ENCODE data around the gene BRMS1L. TPM values are rescaled to one million over a fixed set of nuclear protein-coding genes. Genes with fewer than 3 reads are reported as not detected.
"Not testable (repeated sequence)": the region's sequence is repeated elsewhere in the genome, so short reads cannot be mapped to it uniquely, and the experiment has no call there.

The BRMS1L gene, protein sequence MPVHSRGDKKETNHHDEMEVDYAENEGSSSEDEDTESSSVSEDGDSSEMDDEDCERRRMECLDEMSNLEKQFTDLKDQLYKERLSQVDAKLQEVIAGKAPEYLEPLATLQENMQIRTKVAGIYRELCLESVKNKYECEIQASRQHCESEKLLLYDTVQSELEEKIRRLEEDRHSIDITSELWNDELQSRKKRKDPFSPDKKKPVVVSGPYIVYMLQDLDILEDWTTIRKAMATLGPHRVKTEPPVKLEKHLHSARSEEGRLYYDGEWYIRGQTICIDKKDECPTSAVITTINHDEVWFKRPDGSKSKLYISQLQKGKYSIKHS
- 1.2 and 17.6 TPM in 2 replicates for total RNA-seq (2014; rRNA removed; shearing (Covaris generic); ENCODE audit: low replicate concordance)

DNA sequence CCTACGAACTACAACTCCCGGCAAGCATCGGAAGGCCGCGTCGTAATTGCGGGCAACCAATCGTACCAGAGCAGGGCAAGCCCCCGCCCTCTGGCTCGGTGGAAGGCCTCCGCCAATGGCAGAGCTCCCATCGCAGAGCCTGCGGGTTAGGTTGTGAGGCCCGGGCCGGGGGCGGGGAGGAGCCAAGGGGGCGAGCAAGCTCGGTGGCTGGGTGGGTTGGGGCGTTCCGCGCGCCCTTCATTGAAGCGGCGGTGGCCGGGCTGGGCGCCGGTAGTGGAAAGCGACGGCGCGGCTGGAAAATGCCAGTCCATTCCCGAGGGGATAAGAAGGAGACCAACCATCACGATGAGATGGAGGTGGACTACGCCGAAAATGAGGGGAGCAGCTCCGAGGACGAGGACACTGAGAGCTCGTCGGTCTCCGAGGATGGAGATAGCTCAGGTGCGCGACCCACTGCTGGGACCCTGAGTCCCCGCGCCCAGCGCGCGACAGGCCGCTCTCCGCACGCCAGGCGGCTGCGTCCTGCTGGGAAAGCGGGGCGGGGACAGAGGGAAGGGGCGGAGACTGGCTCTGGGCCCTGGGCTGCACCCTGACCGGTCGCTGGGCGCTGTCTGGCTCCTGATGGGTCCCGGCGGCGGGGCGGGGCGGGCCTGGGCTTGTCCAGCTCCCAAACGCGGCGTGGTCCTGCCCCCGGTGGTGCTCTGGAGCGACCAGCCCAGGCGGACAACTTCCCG lies at the start of gene BRMS1L:
BRMS1L (plus strand) TSS at position 121 of the 734 bp plus-strand sequence; CDS start at position 300, 179 bp downstream.
- DNase-seq (ENCODE audit: low read depth) = peak; percentile 97
- in situ Hi-C loops (cut with HindIII; ENCODE audit: low pct_unique_long_range_greater_than_20kb, low sequenced_read_pairs) = no loop called here

GRCh38 chr14:35776823-35777222 lies 49.3 kb upstream of the BRMS1L start:
- in situ Hi-C loops (cut with HindIII; ENCODE audit: low pct_unique_long_range_greater_than_20kb, low sequenced_read_pairs) = no loop called here
- no peak for DNase-seq (ENCODE audit: low read depth)

DNA sequence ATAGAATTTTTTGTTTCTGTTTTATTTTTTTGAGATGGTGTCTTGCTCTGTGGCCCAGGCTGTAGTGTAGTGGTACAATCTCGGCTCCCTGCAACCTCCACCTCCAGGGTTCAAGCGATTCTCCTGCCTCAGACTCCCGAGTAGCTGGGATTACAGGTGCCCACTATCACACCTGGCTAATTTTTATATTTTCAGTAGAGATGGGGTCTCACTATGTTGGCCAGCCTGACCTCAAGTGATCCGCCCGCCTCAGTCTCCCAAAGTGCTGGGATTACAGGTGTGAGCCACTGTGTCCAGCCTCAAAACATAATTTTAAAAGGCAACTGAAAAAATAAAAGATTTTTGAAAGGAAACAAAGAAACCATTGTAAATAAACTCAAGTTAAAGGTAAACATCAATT lies 48.6 kb upstream of the BRMS1L start:
- DNase-seq (ENCODE audit: low read depth); in situ Hi-C loops (cut with HindIII; ENCODE audit: low pct_unique_long_range_greater_than_20kb, low sequenced_read_pairs): not testable (repeated sequence)

DNA sequence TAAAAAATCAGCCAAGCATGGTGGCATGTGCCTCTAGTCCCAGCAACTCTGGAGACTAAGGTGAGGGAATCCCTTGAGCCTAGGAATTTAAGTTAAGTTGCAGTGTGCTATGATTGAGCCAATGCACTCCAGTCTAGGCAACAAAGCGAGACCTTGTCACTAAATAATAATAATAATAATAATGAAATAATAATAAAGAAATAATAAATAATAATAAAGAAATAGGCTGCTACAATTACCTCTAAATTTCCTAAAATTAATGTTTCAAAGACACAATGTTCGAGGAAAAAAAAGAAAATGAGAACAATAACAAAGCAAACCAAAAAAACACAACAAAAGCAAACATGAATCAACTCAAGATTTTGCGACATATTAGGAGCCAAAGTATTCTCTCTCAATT lies 46.8 kb upstream of the BRMS1L start:
- no peak for DNase-seq (ENCODE audit: low read depth)
- in situ Hi-C loops (cut with HindIII; ENCODE audit: low pct_unique_long_range_greater_than_20kb, low sequenced_read_pairs) = no loop called here

- in situ Hi-C loops (cut with HindIII; ENCODE audit: low pct_unique_long_range_greater_than_20kb, low sequenced_read_pairs) = no loop called here
- no peak for DNase-seq (ENCODE audit: low read depth)
These were observed 42.4 kb upstream of the BRMS1L start for GRCh38 chr14:35783699-35784098.

DNA sequence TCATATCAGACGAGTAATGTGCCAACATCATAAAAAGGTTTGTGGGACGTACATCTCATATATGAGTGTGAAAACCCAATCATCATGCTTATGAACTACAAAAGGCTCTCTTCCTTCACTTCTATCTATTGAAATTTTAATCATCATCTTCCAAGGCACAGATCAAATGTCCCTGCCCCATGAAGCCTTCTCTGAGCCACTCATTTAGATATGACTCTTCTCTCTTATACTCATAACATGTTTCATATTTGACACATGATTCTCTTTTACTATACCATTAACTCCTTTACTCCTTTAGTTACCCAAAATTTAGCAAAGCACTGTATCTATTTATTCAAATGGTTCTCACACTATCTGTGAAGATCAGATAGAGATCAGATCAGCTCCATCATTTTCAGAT lies 39.3 kb upstream of the BRMS1L start:
- DNase-seq (ENCODE audit: low read depth) = no peak

DNA sequence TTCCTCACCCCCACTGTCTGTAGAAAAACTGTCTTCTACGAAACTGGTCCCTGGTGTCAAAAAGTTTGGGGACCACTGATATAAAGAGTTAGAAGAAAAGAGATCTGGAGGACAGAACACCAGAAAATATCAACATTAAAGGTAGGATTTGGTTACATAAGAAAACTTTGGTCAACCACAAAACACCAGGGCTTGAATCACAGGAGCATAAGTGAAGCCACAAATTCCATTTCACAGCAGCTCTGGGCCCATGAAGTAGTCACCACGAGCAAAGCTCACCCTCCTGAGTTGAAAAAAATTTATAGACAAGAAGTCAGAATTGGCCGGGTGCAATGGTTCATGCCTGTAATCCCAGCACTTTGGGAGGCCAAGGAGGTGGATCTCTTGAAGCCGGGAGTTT lies 36.5 kb upstream of the BRMS1L start:
- DNase-seq (ENCODE audit: low read depth) = no peak
- in situ Hi-C loops (cut with HindIII; ENCODE audit: low pct_unique_long_range_greater_than_20kb, low sequenced_read_pairs) = no loop called here

More for the DNA sequence above, 39.3 kb upstream of the BRMS1L start:
- in situ Hi-C loops (cut with HindIII; ENCODE audit: low pct_unique_long_range_greater_than_20kb, low sequenced_read_pairs) = no loop called here

DNA sequence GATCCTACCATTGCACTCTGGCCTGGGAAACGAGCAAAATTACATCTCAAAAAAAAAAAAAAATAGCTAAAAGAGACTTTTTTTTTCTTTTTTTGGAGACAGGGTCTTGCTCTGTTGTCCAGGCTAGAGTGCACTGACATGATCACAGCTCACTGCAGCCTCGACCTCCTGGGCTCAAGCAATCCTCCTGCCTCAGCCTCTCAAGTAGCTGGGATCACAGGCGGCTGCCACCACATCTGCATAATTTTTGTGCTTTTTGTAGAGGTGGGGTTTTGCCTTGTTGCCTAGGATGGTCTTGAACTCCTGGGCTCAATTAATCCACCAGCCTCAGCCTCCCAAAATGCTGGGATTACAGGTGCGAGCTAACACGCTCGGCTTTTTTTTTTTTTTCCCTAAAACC lies 28.3 kb upstream of the BRMS1L start:
- no peak for DNase-seq (ENCODE audit: low read depth)
- in situ Hi-C loops (cut with HindIII; ENCODE audit: low pct_unique_long_range_greater_than_20kb, low sequenced_read_pairs) = no loop called here

- DNase-seq (ENCODE audit: low read depth) = no peak
- in situ Hi-C loops (cut with HindIII; ENCODE audit: low pct_unique_long_range_greater_than_20kb, low sequenced_read_pairs) = no loop called here
These were observed 19.9 kb upstream of the BRMS1L start for GRCh38 chr14:35806006-35806907.

DNA sequence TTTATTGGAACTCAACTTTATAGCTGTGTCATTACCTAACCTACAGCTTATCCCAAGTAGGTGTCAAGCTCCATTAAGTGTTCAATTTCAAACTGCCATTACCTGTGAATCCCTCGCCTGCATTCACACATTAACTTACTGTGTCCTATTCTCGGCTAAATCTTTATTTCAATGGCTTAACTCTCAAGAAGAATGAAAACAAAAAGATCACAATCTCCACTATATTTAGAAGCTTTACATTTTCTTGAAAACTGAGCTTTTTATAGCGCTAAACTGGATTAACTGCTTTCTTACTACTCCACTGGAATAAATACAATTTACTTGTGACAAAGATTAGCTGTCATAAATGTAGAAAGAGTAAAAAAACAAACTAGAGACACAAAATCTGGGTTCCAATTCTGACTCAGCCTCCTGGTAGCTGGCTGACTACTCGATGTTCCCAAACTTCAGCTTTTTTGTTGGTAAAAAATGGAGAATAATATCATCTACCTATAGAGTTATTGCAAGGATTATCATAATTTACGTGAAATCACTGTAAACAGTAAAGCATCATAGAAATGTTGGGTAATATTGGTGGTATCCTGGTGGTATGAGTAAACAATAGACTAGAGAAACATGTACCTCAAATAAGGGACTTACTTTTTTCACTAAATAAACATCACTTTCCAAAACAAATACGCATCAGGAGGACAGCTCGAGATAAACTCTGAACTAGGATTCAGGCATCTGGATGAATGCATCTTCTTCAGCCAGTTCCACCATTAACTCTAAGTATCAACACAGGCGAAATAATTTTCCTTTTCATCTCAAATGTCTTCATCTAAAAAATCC lies 18.8 kb upstream of the BRMS1L start:
- DNase-seq (ENCODE audit: low read depth) = no peak
- in situ Hi-C loops (cut with HindIII; ENCODE audit: low pct_unique_long_range_greater_than_20kb, low sequenced_read_pairs) = no loop called here

GRCh38 chr14:35808076-35808637 lies 18.0 kb upstream of the BRMS1L start:
- in situ Hi-C loops (cut with HindIII; ENCODE audit: low pct_unique_long_range_greater_than_20kb, low sequenced_read_pairs) = no loop called here
- DNase-seq (ENCODE audit: low read depth) = peak; percentile 19

- in situ Hi-C loops (cut with HindIII; ENCODE audit: low pct_unique_long_range_greater_than_20kb, low sequenced_read_pairs) = not testable (repeated sequence)
- DNase-seq (ENCODE audit: low read depth) = peak; percentile 95
These were observed 17.2 kb upstream of the BRMS1L start, which contains the start of gene RALGAPA1 for GRCh38 chr14:35808638-35809563. TSS of gene RALGAPA1 (minus strand) at chr14:35809295. CDS start at chr14:35808835, 460 bp downstream.

- DNase-seq (ENCODE audit: low read depth) = no peak
- in situ Hi-C loops (cut with HindIII; ENCODE audit: low pct_unique_long_range_greater_than_20kb, low sequenced_read_pairs) = no loop called here
These were observed 16.5 kb upstream of the BRMS1L start for GRCh38 chr14:35809597-35809996.

DNA sequence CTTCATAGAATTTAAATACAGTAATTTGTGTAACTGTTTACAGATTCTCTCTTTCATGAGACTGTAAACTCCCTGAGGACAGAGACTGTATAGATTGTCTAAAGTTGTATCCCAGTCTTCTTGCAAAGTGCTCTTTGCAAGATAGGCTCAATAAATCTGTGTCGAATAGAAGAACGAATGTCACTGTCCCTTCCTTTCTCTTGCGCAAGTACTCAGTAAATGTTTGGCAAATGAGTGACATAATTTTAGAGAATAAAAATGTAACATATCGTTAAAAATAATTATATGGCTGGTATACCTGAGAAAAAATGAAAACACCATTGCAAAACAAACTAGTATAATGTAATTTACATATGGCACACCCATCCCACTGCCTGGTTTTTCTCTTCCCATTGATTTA lies 15.2 kb upstream of the BRMS1L start:
- DNase-seq (ENCODE audit: low read depth) = no peak
- in situ Hi-C loops (cut with HindIII; ENCODE audit: low pct_unique_long_range_greater_than_20kb, low sequenced_read_pairs) = no loop called here

DNA sequence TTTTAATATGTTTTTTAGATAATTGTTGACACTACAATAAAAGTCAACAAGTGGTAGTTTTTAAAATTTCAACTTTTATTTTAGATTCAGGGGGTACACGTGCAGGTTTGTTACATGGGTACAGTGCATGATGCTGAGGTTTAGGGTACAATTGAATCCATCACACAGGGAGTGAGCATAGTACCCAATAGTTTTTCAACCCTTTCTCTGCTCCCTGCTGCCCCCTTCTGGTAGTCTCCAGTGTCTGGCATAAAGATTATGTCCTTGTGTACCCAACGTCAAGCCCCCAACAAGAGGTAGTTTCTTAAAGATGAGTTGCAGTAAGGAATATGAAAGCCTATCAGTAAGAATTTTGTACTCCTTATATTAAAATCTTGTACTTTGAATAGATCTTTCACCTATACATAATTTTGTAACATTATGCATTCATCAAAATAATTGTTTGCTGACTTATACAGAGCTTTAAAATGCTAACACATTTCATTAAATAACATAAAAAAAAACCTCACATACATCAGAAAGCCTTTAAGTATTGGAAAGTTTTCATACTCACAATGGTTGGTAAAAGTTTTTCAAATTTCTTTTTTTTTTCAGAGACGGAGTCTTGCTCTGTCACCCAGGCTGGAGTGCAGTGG lies 11.7 kb upstream of the BRMS1L start:
- DNase-seq (ENCODE audit: low read depth) = no peak
- in situ Hi-C loops (cut with HindIII; ENCODE audit: low pct_unique_long_range_greater_than_20kb, low sequenced_read_pairs) = no loop called here

Measured in Caki2 (cell line).